Bronchial epithelial cell (primary cell): ENCODE measurements around the gene BCO2. TPM values are rescaled to one million over a fixed set of nuclear protein-coding genes. Genes with fewer than 3 reads are reported as not detected.

ENCODE experiments used
- DNase-seq: peaks from one replicate; pipeline ENCODE4 v3.0.0-alpha.2; 2010; ENCODE audit warnings: low read depth
- FAIRE-seq: peaks from 2 replicates; lab custom pipeline; 2011; peaks lifted over from hg19 to GRCh38; lab: Jason Lieb, UNC
- H3K27me3 ChIP-seq: 2 replicates; pipeline ENCODE4 v1.5.1; 2011; ENCODE audit warnings: low read length; ENCODE audit not compliant: control insufficient read depth, insufficient read depth
- H3K36me3 ChIP-seq: 2 replicates; pipeline ENCODE4 v1.5.1; 2011; ENCODE audit warnings: low read length; ENCODE audit not compliant: control insufficient read depth, insufficient read depth
- H3K4me3 ChIP-seq: 2 replicates; pipeline ENCODE4 v1.5.1; 2011; ENCODE audit warnings: mild to moderate bottlenecking, low read depth, low read length, control low read depth
- CTCF ChIP-seq: IDR thresholded peaks from 2 replicates; pipeline ENCODE4 v1.5.1; 2011; ENCODE audit warnings: mild to moderate bottlenecking, moderate library complexity, low read length, control low read depth, inconsistent platforms; ENCODE audit not compliant: insufficient read depth, severe bottlenecking
- total RNA-seq: library from RNA; depleted of rRNA; stranded (reverse); fragments of >200 nt; gene quantifications from 2 replicates; pipeline ENCODE4 v1.2.1, GENCODE V29; 2014

BCO2 gene
- total RNA-seq, 1 donor from 2014 or later = 2.1 TPM

- DNase-seq = no peak
- no peak for FAIRE-seq
- H3K36me3 ChIP-seq = no peaks in the 10 kb centered on the region
- H3K4me3 ChIP-seq = no peak overlapping the region
- no peaks in the 10 kb centered on the region for H3K27me3 ChIP-seq
- no peak for TF ChIP-seq CTCF
Measured at GRCh38 chr11:112241486-112241885, 66.2 kb downstream of the BCO2 start.

- no peak for TF ChIP-seq CTCF
- FAIRE-seq = no peak
- H3K36me3 ChIP-seq = no peaks in the 10 kb centered on the region
- peak; percentile 71 for DNase-seq
- no peak overlapping the region for H3K4me3 ChIP-seq
- no peaks in the 10 kb centered on the region for H3K27me3 ChIP-seq
Measured at GRCh38 chr11:112247201-112247600, 71.9 kb downstream of the BCO2 start.

- no peak for FAIRE-seq
- TF ChIP-seq CTCF = no peak
- no peaks in the 10 kb centered on the region for H3K27me3 ChIP-seq
- no peaks in the 10 kb centered on the region for H3K36me3 ChIP-seq
- peak; percentile 59 for DNase-seq
- no peak overlapping the region for H3K4me3 ChIP-seq
Measured at GRCh38 chr11:112248201-112248600, 72.9 kb downstream of the BCO2 start.

- FAIRE-seq (no peak), DNase-seq (no peak)
- no peaks in the 10 kb centered on the region for H3K27me3 ChIP-seq
- no peak overlapping the region for H3K4me3 ChIP-seq
- no peaks in the 10 kb centered on the region for H3K36me3 ChIP-seq
- TF ChIP-seq CTCF = no peak
Measured at GRCh38 chr11:112249871-112250610, 74.7 kb downstream of the BCO2 start.

- no peaks in the 10 kb centered on the region for H3K27me3 ChIP-seq
- no peak overlapping the region for H3K4me3 ChIP-seq
- no peak for FAIRE-seq
- no peak for TF ChIP-seq CTCF
- DNase-seq = no peak
- no peaks in the 10 kb centered on the region for H3K36me3 ChIP-seq
Measured at GRCh38 chr11:112253605-112254242, 78.4 kb downstream of the BCO2 start.
